HG02623 (cell line): ENCODE measurements around the gene NUP50.

Experiments used
- ATAC-seq: cut with Tn5 transposase; IDR thresholded peaks from one replicate; pipeline ENCODE4 v1.9.1; 2021; ENCODE audit warnings: moderate library complexity; ENCODE audit not compliant: unreplicated experiment

The NUP50 gene

GRCh38 chr22:45163451-45164269 lies at the start of gene NUP50:
TSS of gene NUP50 (plus strand) at chr22:45163925. CDS start at chr22:45168178, 4,253 bp downstream.
- ATAC-seq = peak; percentile 81

GRCh38 chr22:45120440-45120839 lies 43.3 kb upstream of the NUP50 start:
- no peak for ATAC-seq

GRCh38 chr22:45120931-45121330 lies 42.8 kb upstream of the NUP50 start:
- ATAC-seq = no peak

- ATAC-seq = no peak
These were observed 39.4 kb upstream of the NUP50 start for GRCh38 chr22:45124176-45124847.

- no peak for ATAC-seq
These were observed 38.5 kb upstream of the NUP50 start for GRCh38 chr22:45125188-45125587.

- ATAC-seq = no peak
These were observed 35.9 kb upstream of the NUP50 start for GRCh38 chr22:45127866-45128265.

- no peak for ATAC-seq
These were observed 33.8 kb upstream of the NUP50 start for GRCh38 chr22:45129703-45130524.

GRCh38 chr22:45130891-45131290 lies 32.8 kb upstream of the NUP50 start:
- ATAC-seq = no peak

GRCh38 chr22:45131749-45132148 lies 32.0 kb upstream of the NUP50 start:
- no peak for ATAC-seq

GRCh38 chr22:45134313-45134712 lies 29.4 kb upstream of the NUP50 start:
- no peak for ATAC-seq

- ATAC-seq = no peak
These were observed 27.1 kb upstream of the NUP50 start for GRCh38 chr22:45136594-45136993.

- ATAC-seq = no peak
These were observed 24.0 kb upstream of the NUP50 start for GRCh38 chr22:45139693-45140092.

GRCh38 chr22:45142376-45142775 lies 21.3 kb upstream of the NUP50 start:
- ATAC-seq = no peak

GRCh38 chr22:45144916-45145315 lies 18.8 kb upstream of the NUP50 start:
- no peak for ATAC-seq

GRCh38 chr22:45149671-45150070 lies 14.1 kb upstream of the NUP50 start:
- ATAC-seq = no peak

- no peak for ATAC-seq
These were observed 13.6 kb upstream of the NUP50 start for GRCh38 chr22:45150139-45150538.

GRCh38 chr22:45151503-45151902 lies 12.2 kb upstream of the NUP50 start:
- ATAC-seq = no peak

- no peak for ATAC-seq
These were observed 9.3 kb upstream of the NUP50 start for GRCh38 chr22:45154383-45154782.

GRCh38 chr22:45155050-45155840 lies 8.5 kb upstream of the NUP50 start:
- no peak for ATAC-seq

GRCh38 chr22:45157907-45158306 lies 5.8 kb upstream of the NUP50 start:
- ATAC-seq = no peak
